Measurements from ENCODE around the gene SYT6.
"Not testable (repeated sequence)": the region's sequence is repeated elsewhere in the genome, so short reads cannot be mapped to it uniquely, and the experiment has no call there.

The SYT6 gene

DNA sequence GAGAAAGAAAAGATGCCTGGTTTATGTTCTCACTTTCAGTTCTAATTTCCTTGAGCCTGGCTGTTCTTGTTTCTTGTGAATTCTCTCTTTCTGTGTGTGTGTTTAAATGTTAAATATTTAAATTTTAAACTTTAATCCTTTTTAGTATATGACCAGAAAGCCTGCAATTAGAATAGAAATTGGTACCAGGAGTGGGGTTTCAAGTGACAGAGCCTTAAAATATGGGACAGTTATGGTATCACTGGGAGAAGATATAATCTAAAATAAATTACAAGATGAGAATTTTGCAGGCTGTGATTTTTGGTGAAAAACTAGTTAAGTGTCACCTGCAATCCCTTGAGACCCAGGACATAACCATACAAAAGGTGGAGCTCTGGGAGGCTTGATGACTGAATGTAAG lies 81.4 kb downstream of the SYT6 start:
- DNase-seq, result no peak
- TF ChIP-seq POLR2A (IDR thresholded peaks at IDR 0.05; ENCODE audit: low read length), result no peak
- TF ChIP-seq GATA1 (IDR thresholded peaks at IDR 0.05; ENCODE audit: low read depth, low read length), result no peak

DNA sequence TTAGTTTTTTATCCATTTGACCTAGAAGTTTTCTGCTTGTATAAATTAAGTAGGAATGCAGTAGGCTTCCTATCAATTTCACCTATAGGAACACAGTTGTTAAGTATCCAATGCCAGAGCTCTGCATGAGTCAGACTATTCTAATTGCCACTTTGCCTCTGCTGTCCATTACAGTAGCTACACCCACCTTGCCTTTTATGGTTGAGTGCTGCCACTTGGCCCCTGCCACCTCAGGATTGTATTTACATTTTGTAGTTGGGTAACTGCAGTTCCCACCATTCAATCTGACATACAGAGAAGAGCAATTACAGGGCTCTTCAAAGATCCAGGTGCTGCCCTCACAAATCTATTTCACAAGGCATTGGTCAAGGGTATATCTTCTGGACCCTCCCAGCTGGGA lies 83.9 kb downstream of the SYT6 start:
- not testable (repeated sequence) for DNase-seq

DNA sequence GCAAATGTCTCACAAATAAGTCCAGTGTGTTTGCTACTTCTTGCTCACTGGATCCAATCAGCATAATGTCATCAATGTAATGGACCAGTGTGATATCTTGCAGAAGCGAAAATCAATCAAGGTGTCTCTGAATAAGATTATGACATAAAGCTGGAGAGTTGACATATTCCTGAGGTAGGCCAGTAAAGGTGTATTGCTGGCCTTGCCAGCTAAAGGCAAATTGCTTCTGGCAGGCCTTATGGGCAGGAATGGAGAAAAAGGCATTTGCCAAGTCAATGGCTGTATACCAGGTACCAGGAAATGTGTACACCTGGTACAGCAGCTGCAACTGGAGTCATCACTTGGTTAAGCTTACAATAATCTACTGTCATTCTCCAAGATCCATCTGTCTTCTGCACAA lies 85.0 kb downstream of the SYT6 start:
- DNase-seq, result not testable (repeated sequence)

DNA sequence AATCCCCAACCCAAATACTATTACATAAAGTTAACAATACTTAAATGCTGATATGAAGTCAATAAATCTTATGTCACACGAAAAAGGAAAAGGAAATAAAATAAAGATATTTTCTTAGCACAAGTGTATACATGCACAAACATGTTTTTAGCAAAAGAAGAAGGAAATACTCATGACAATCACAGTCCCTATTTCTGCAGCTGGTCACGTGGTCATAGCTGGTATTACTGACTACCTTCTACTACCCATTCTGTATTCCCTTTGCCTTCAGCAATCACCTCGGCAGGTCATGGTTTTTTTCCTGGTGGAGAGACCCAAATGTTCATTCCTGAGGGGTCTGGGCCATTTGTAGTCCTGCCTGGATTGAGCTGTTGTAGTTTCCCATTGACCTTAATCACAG lies 88.0 kb downstream of the SYT6 start:
- not testable (repeated sequence) for DNase-seq

DNA sequence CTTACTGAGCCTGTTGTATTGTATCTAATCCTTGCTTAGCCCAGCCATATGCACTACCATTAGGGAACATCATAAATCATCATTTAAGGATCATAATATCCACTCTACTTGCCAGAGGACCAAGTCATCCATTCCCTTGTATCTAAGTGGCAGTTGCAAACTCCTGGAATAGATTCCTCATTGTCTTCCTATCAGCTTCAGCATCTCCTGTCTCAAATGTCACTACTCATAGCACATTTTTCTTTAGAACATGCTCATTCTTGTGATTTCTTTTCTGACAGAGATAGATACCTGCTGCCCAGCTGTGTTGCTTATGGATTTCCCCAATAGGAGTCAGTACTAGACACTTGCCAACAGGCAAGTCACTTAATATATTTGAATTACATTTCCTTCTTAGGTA lies 90.1 kb downstream of the SYT6 start:
- no peak for TF ChIP-seq GATA1 (IDR thresholded peaks at IDR 0.05; ENCODE audit: low read depth, low read length)
- DNase-seq, result no peak

DNA sequence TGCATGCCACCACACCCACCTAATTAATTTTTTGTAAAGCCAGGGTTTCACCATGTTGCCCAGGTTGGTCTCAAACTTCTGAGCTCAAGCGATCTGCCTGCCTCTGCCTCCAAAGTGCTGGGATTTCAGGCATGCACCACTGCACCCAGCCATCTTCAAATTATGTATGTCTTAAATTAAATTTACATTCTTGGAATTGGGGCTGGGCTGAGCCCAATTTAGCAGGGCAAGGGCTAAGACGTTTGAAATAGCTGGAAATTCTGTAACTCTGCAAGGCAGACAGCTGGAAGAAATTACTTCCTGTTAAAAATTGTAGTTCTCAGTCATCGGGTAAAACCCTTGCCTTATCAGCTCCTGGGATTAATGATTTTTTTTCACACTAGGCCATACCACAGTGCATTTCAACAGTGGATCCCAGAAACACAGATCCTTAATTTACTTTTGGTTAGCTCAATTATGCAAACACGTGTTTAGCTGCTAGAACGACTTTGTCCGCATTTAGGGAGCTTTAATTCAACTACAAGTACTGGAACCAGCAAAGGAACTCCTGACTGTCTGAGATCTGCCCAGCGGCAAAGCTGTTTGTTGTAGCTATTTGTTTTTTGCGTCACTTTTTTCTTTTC lies 91.1 kb downstream of the SYT6 start:
- DNase-seq, result no peak
- no peak for TF ChIP-seq GATA1 (IDR thresholded peaks at IDR 0.05; ENCODE audit: low read depth, low read length)

DNA sequence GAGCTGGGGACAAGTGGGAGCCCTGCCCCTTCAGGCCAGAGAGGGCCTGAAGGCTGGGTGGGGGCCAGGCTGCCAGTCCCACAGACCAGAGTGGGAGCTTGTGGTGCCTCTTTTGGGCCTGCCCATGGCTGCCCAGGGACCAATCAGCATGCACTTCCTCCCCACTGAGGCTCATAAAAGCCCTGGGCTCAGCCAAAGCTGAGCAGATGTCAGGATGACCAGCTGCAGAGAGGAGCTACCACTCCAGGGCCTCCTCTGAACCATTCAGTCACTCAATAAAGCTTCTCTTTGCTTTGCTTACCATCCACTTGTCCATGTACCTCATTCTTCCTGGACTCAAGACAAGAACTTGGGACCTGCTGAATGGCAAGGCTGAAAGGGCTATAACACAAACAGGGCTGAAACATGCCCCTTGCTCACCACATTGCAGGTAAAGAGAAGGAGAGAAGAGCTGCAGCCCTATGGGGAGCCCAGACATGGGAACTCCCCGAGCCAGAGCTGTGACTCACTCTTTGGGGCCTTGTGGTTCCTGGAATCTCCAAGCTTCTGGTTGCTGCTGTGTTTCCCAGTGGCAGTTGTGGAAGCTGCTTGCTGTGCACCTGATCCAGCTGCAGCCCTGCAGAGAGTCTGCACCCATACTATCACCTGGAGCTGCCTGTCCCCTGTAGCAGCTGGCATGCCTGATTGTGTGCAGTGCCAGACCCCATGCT lies 92.4 kb downstream of the SYT6 start:
- no peak for TF ChIP-seq GATA1 (IDR thresholded peaks at IDR 0.05; ENCODE audit: low read depth, low read length)
- TF ChIP-seq POLR2A (IDR thresholded peaks at IDR 0.05; ENCODE audit: low read length), result no peak
- no peak for DNase-seq

DNA sequence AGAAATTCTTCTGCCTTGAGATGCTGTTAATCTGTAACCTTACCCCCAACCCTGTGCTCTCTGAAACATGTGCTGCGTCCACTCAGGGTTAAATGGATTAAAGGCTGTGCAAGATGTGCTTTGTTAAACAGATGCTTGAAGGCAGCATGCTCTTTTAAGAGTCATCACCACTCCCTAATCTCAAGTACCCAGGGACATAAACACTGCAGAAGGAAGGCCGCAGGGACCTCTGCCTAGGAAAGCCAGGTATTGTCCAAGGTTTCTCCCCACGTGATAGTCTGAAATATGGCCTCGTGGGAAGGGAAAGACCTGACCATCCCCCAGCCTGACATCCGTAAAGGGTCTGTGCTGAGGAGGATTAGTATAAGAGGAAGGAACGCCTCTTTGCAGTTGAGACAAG lies 95.4 kb downstream of the SYT6 start:
- not testable (repeated sequence) for DNase-seq

DNA sequence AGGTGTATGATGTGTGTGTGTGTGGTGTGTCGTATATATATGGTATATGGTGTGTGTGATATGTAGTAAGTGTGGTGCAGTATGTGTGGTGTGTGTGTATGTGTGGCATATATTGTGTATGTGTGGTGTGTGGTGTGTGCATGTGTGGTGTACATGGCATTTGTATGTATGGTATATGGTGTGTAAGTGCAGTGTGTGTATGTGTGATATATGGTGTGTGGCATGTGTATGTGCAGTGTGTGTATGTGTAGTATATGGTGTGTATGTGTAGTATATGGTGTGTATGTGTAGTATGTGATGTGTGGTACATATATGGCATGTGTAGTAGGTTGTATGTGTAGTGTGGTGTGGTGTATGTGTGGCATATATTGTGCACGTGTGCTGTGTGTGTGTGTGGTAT lies 99.5 kb downstream of the SYT6 start:
- DNase-seq, result no peak
- TF ChIP-seq GATA1 (IDR thresholded peaks at IDR 0.05; ENCODE audit: low read depth, low read length) (no peak), POLR2A (IDR thresholded peaks at IDR 0.05; ENCODE audit: low read length) (no peak)

DNA sequence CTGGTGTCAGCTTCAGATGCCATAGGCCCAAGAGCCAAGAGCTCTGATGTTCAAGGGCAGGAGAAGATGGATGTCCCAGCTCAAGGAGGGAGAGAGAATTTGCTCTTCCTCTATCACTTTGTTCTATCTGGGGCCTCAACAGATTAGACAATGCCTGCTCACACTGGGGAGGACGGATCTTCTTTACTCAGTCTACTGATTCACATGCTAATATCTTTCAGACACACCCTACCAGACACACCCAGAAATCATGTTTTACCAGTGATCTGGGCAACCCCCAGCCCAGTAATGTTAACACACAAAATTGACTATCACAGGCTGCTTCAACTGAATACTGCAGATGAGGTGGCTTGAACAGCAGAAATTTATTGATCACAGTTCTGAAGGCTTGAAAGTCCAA lies 105.4 kb downstream of the SYT6 start:
- no peak for DNase-seq
- TF ChIP-seq POLR2A (IDR thresholded peaks at IDR 0.05; ENCODE audit: low read length) (no peak), GATA1 (IDR thresholded peaks at IDR 0.05; ENCODE audit: low read depth, low read length) (no peak)

DNA sequence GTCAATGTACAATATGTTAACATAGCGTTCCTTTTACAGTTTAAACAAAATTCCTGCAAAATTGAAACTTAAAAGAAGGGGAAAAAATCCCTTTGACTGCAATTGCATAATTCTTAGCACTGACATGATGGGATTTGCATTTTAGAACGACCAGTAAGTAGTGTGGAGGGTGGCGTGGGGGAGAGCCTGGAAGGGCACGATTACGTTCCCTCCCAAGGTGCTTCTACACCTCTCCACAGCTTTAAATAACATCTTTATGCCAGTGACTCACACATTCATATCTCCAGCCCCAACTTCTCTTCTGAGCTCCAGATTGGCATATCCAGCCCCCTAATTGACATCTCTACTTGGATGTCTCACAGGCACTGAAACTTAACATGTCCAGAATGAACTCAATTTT lies 110.1 kb downstream of the SYT6 start:
- no peak for DNase-seq
- TF ChIP-seq GATA1 (IDR thresholded peaks at IDR 0.05; ENCODE audit: low read depth, low read length) (no peak), POLR2A (IDR thresholded peaks at IDR 0.05; ENCODE audit: low read length) (no peak)

DNA sequence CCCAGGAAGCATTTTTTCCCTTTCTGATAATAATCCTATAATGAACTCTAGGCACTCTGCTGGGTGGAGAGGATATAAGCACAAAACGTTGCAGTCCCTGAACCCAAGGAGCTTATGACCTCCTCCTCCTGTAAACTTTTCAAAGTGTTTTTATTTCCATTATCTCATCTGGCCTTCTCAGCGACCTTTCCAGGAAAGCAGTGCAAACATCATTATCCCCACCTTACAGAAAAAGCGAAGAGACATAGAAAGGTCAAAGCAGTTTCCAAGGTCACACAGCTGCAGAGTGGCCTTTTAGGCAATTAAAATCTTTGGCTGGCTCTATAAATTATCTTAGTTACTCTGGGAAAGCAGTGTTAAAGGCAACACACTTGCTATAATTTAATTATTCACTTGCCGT lies 110.6 kb downstream of the SYT6 start:
- no peak for DNase-seq
- TF ChIP-seq GATA1 (IDR thresholded peaks at IDR 0.05; ENCODE audit: low read depth, low read length) (no peak), POLR2A (IDR thresholded peaks at IDR 0.05; ENCODE audit: low read length) (no peak)

DNA sequence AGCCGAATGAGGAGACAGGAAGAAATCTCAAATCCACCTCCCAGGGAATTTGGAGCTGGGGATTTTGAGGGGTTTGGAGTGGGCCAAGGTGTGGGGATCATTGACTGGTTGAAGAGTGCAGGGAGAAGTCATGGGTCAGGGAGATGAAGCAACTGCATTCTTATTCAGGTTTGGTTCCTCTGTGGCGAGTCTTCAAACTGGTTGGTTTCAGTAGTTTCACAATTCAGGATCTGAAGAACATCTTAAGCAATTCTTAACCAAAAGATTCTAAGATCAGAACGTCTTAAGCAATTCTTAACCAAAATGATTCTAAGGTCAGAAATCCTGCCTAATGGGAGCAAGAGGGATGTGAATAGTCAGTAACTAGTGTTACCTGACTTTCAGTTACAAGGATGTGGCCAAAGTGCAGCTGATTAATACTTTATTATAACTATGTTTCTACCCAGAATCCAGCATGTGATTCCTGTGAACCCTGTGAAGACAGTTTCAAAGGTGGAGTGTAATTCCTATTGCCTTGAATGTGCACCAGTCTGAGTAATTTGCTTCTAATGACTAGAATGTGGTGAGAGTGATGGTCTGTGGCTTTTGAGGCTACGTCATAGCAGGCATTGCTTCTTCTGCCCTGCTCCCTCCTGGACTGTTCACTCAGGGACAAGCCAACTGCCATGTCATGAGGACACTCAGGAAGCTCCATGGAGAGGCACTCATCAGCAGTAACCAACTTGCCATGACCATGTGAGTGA lies 113.2 kb downstream of the SYT6 start:
- TF ChIP-seq POLR2A (IDR thresholded peaks at IDR 0.05; ENCODE audit: low read length) (no peak), GATA1 (IDR thresholded peaks at IDR 0.05; ENCODE audit: low read depth, low read length) (no peak)
- no peak for DNase-seq

Measured in erythroblast (primary cell).